ENCODE measurements around the gene SECTM1.

SECTM1 gene

DNA sequence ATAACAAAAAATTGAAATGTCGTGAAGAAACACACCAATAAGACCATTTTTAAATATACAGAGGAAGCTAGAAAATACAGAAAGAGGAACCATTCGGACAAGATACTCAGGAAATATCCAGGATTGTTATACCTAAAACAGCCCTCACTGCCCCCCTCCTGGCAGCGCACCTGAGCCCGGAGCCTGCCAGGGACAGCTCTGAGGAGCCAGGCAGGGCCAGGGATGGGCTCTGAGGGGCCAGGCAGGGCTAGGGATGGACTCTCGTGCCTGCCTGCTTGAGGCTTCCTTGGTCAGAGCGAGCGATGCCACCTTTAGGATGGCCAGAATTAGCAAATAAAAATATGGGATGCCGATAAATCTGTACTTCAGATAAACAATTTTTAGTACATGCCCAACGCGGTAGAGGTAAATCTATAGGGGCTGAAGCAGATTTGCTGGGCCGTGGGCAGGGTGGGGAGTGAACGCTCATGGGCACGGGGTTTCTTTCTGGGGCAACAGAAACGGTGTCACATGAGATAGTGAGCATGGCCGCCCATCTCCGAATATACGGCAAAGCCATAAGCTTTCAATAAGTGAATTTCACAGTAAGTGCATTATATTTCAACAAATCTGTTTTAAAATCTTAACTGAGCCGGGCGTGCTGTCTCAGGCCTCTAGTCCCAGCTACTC, 41.9 kb downstream of the SECTM1 start:
- TF ChIP-seq, protein P1, sequence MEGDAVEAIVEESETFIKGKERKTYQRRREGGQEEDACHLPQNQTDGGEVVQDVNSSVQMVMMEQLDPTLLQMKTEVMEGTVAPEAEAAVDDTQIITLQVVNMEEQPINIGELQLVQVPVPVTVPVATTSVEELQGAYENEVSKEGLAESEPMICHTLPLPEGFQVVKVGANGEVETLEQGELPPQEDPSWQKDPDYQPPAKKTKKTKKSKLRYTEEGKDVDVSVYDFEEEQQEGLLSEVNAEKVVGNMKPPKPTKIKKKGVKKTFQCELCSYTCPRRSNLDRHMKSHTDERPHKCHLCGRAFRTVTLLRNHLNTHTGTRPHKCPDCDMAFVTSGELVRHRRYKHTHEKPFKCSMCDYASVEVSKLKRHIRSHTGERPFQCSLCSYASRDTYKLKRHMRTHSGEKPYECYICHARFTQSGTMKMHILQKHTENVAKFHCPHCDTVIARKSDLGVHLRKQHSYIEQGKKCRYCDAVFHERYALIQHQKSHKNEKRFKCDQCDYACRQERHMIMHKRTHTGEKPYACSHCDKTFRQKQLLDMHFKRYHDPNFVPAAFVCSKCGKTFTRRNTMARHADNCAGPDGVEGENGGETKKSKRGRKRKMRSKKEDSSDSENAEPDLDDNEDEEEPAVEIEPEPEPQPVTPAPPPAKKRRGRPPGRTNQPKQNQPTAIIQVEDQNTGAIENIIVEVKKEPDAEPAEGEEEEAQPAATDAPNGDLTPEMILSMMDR (IDR thresholded peaks at IDR 0.05; ENCODE audit: low read depth, low read length, missing control alignments): no peak
- DNase-seq (ENCODE audit: extremely low read depth, low read depth): no peak
- H3K4me3 ChIP-seq (replicated peaks; ENCODE audit: low read depth, low read length): peak overlapping the region; percentile 85

DNA sequence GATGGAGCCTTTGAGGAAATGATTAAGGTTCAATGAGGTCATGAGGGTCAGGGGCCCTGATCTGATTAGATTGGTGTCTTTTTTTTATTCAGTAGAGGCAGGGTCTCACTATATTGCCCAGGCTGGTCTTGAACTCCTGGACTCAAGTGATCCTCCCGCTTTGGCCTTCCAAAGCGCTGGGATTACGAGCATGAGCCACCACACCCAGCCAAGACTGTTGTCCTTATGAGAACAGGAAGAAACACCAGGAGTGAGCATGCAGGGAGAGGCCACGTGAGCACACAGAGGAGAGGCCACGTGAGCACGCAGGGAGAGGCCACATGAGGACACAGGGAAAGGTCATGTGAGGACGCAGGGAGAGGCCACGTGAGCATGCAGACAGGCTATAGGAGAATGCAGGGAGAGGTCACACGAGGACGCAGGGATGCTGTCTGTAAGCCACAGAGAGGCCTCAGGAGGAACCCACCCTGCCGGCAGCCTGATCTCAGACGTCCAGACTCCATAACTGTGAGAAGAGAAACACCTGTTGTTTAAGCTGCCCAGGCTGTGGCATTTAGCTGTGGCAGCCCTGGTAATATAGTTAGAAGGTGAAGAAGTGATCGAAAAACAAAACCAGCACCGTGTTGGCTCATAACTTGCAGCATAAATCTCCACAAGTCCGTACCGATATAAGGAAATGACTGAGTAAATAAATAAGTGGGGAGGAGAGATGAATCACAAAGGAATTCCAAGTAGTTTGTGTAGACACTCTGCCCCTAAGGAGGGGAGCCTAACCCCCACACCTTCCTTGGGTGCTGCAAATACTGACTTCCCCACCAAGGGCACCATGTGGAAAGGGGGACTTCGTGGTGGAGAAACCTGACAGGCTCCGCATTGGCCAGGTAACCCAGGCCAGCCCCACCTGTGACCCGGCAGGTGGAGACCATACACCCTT, 45.4 kb downstream of the SECTM1 start:
- DNase-seq (ENCODE audit: extremely low read depth, low read depth): no peak
- TF ChIP-seq, protein P1 (IDR thresholded peaks at IDR 0.05; ENCODE audit: low read depth, low read length, missing control alignments): no peak
- H3K4me3 ChIP-seq (replicated peaks; ENCODE audit: low read depth, low read length): no peak overlapping the region

DNA sequence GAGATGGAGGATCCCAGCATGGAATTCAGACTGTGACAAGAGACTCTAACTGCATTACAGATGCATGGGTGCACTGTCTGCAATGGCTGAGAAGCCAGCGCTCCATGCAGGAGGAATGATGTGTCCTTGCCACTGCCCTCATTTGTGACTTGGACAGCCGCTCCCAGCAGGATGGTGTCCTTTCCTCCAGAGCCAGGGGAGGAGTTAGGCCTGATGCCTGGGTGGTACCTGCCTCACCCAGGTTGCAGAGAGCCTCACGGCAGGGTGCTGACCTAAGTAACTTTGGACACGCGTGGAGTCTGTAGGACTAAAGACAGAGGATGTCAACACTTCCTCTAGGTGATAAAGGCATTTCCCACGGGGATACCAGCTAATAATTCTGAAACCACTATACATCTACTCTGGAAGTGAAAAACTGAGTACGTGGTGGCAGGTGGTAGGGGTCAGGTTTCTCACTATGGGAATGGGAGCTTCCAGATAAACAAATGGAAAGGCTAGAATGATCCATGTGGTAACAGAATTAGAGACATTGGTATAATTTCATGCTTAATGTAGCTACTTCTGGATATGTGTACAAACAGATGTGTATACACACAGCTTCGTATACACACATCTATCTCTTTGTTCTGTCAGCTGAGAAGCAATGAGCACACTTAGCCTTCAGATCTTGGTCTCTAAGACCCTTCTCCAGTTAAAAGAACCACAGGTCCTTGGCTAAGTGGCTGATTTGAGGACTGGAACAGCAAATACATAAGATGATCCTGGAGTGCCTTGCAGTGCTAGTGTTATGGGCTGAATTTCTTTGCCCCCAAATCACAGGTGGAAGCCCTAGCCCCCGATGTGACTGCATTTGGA, 46.3 kb downstream of the SECTM1 start:
- TF ChIP-seq, protein P1 (IDR thresholded peaks at IDR 0.05; ENCODE audit: low read depth, low read length, missing control alignments): no peak
- no peak overlapping the region for H3K4me3 ChIP-seq (replicated peaks; ENCODE audit: low read depth, low read length)
- DNase-seq (ENCODE audit: extremely low read depth, low read depth): no peak

DNA sequence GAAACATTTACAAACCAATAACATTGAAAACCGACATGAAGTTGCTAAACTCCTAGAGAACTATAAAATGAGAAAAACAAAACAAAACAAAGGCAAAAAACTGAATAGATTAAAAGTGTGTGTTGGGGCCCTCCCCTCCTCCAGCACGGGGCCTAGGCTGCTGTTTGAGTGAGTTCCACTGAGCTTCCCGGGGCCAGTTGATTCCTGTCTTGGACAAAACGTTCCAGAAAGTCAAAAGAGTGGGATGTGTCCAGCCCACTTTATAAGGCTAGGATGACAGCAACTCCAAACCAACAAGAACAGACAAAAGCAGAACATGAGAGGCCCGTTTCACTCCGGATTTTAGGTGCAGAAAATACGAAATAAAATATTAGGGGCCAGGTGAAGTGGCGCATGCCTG, 48.4 kb downstream of the SECTM1 start:
- TF ChIP-seq, protein P1 (IDR thresholded peaks at IDR 0.05; ENCODE audit: low read depth, low read length, missing control alignments): no peak
- no peak for DNase-seq (ENCODE audit: extremely low read depth, low read depth)

DNA sequence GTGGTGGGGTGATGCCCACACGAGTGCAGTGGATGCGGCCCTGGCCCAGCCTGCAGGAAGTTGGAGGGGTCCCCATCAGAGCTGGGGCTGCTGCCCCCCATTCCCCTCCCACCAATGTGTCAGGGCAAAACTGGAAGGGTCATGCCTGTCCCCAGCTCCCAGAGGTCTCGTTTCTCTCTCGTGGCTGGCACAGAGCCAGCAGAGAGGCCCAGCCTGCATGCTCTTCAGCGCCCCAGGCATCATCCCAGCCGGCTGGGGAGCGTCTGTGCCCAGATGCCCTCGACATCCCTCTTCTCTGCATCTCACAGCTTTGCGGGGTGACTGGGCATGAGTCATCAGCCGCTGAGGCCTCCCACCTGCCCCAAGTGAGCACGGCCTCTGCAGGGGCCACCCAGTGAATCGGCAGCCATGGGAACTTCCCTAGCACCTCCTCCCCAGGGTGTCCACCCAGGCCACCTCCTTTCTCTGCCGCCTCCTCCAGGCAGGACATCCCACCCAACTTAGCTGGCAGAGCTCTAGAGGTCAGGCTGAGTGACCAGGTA, 50.3 kb downstream of the SECTM1 start:
- TF ChIP-seq, protein P1 (IDR thresholded peaks at IDR 0.05; ENCODE audit: low read depth, low read length, missing control alignments): no peak
- no peak for DNase-seq (ENCODE audit: extremely low read depth, low read depth)
- H3K4me3 ChIP-seq (replicated peaks; ENCODE audit: low read depth, low read length): no peak overlapping the region

More for the DNA sequence above, 48.4 kb downstream of the SECTM1 start:
- no peak overlapping the region for H3K4me3 ChIP-seq (replicated peaks; ENCODE audit: low read depth, low read length)

All from HFF-Myc (cell line).